HEK293 (cell line): Measurements from ENCODE around the gene DAAM2.

Source experiments
- CTCF ChIA-PET: fragments of 350-600 bp; formaldehyde crosslinking; extraction: SDS; loops from one replicate; lab custom pipeline; 2021; ENCODE audit warnings: antibody characterized with exemption; lab: Yijun Ruan, JAX
- POLR2A ChIA-PET: fragments of 300-600 bp; formaldehyde crosslinking; extraction: SDS; loops from one replicate; lab custom pipeline; 2020; ENCODE audit warnings: antibody characterized with exemption, inconsistent platforms; lab: Yijun Ruan, JAX
- H3K27ac ChIP-seq: fragments of 200-500 bp; sonication (Bioruptor generic); 2 replicates; pipeline ENCODE4 v1.5.1; 2014; ENCODE audit warnings: low read depth, low read length, control low read depth, inconsistent platforms; ENCODE audit errors: extremely low read depth
- H3K36me3 ChIP-seq, 2 experiments: fragments of 200-500 bp in 1 of 2; sonication (Bioruptor generic) in 1 of 2; 1 replicate in 1 of 2; 2 replicates in 1 of 2; pipeline ENCODE4 v1.5.1; 2014 to 2017; ENCODE audit warnings: inconsistent platforms in 2 of 2, low read length in 2 of 2; ENCODE audit not compliant: control insufficient read depth in 2 of 2, insufficient read depth in 1 of 2
- H3K4me1 ChIP-seq: fragments of 200-500 bp; sonication (Bioruptor generic); 2 replicates; pipeline ENCODE4 v1.5.1; 2014; ENCODE audit warnings: mild to moderate bottlenecking, low read length, inconsistent platforms; ENCODE audit not compliant: control insufficient read depth, insufficient read depth
- H3K4me3 ChIP-seq: 2 replicates; pipeline ENCODE4 v1.5.1; 2011; ENCODE audit warnings: low read depth, mild to moderate bottlenecking, control low read depth, low read length, moderate library complexity
- H3K9me3 ChIP-seq: fragments of 200-500 bp; sonication (Bioruptor generic); 2 replicates; pipeline ENCODE4 v1.5.1; 2014; ENCODE audit warnings: low read depth, low read length, inconsistent platforms; ENCODE audit not compliant: control insufficient read depth, insufficient read depth
- EGR2 ChIP-seq: fragments of 450-650 bp; formaldehyde crosslinking; IDR thresholded peaks from 2 replicates; pipeline ENCODE4 v1.5.1; 2016; ENCODE audit warnings: low read depth, missing biosample characterization, missing genetic modification characterization
- HIC1 ChIP-seq: fragments of 450-650 bp; formaldehyde crosslinking; IDR thresholded peaks from 2 replicates; pipeline ENCODE4 v1.5.1; 2016; ENCODE audit warnings: missing biosample characterization, missing genetic modification characterization
- SCRT1 ChIP-seq: fragments of 450-650 bp; formaldehyde crosslinking; IDR thresholded peaks from 2 replicates; pipeline ENCODE4 v1.5.1; 2016; ENCODE audit warnings: missing biosample characterization, missing genetic modification characterization, borderline replicate concordance
- SP2 ChIP-seq: fragments of 450-650 bp; formaldehyde crosslinking; IDR thresholded peaks from 2 replicates; pipeline ENCODE4 v1.5.1; 2016; ENCODE audit warnings: missing biosample characterization, missing genetic modification characterization
- ZBTB17 ChIP-seq: fragments of 450-650 bp; formaldehyde crosslinking; IDR thresholded peaks from 2 replicates; pipeline ENCODE4 v1.5.1; 2016; ENCODE audit warnings: missing biosample characterization, missing genetic modification characterization
- ZNF157 ChIP-seq: fragments of 450-650 bp; formaldehyde crosslinking; IDR thresholded peaks from 2 replicates; pipeline ENCODE4 v1.5.1; 2016; ENCODE audit warnings: missing biosample characterization, missing genetic modification characterization
- ZNF280C ChIP-seq: fragments of 450-650 bp; formaldehyde crosslinking; IDR thresholded peaks from 2 replicates; pipeline ENCODE4 v1.5.1; 2016; ENCODE audit warnings: missing biosample characterization, missing genetic modification characterization
- ZNF280D ChIP-seq: fragments of 450-650 bp; formaldehyde crosslinking; IDR thresholded peaks from 2 replicates; pipeline ENCODE4 v1.5.1; 2016; ENCODE audit warnings: missing biosample characterization, missing genetic modification characterization
- ZNF404 ChIP-seq: fragments of 450-650 bp; formaldehyde crosslinking; IDR thresholded peaks from 2 replicates; pipeline ENCODE4 v1.5.1; 2017; ENCODE audit warnings: missing biosample characterization, missing genetic modification characterization
- ZNF544 ChIP-seq: fragments of 450-650 bp; formaldehyde crosslinking; IDR thresholded peaks from 2 replicates; pipeline ENCODE4 v1.5.0; 2017; ENCODE audit warnings: missing biosample characterization, missing genetic modification characterization
- ZNF623 ChIP-seq: fragments of 450-650 bp; formaldehyde crosslinking; IDR thresholded peaks from 2 replicates; pipeline ENCODE4 v1.5.1; 2016; ENCODE audit warnings: missing biosample characterization, missing genetic modification characterization
- ZNF624 ChIP-seq: fragments of 450-650 bp; formaldehyde crosslinking; IDR thresholded peaks from 2 replicates; pipeline ENCODE4 v1.5.1; 2017; ENCODE audit warnings: missing biosample characterization, missing genetic modification characterization
- ZNF658 ChIP-seq: fragments of 450-650 bp; formaldehyde crosslinking; IDR thresholded peaks from 2 replicates; pipeline ENCODE4; 2016; ENCODE audit warnings: missing biosample characterization, missing genetic modification characterization
- ZNF777 ChIP-seq: fragments of 450-650 bp; formaldehyde crosslinking; IDR thresholded peaks from 2 replicates; pipeline ENCODE4 v1.5.1; 2017; ENCODE audit warnings: missing biosample characterization, missing genetic modification characterization, borderline replicate concordance
- ZNF791 ChIP-seq: fragments of 450-650 bp; formaldehyde crosslinking; IDR thresholded peaks from 2 replicates; pipeline ENCODE4 v1.5.1; 2016; ENCODE audit warnings: missing biosample characterization, missing genetic modification characterization
- ZSCAN5A ChIP-seq: fragments of 450-650 bp; formaldehyde crosslinking; IDR thresholded peaks from 2 replicates; pipeline ENCODE4 v1.5.1; 2016; ENCODE audit warnings: missing biosample characterization, missing genetic modification characterization
- TF ChIP-seq, protein P1 (sequence below): fragments of 450-650 bp; formaldehyde crosslinking; IDR thresholded peaks from 2 replicates; pipeline ENCODE4; 2016; ENCODE audit warnings: missing biosample characterization, missing genetic modification characterization
- TF ChIP-seq, protein P2 (sequence below): fragments of 450-650 bp; formaldehyde crosslinking; IDR thresholded peaks from 2 replicates; pipeline ENCODE4 v1.5.1; 2017; ENCODE audit warnings: missing biosample characterization, missing genetic modification characterization
- TF ChIP-seq, protein P3 (sequence below): fragments of 450-650 bp; formaldehyde crosslinking; IDR thresholded peaks from 2 replicates; pipeline ENCODE4 v1.5.1; 2016; ENCODE audit warnings: missing biosample characterization, missing genetic modification characterization, borderline replicate concordance
- TF ChIP-seq, protein P4 (sequence below): fragments of 450-650 bp; formaldehyde crosslinking; IDR thresholded peaks from 2 replicates; pipeline ENCODE4 v1.5.1; 2016; ENCODE audit warnings: missing biosample characterization, missing genetic modification characterization

DAAM2 gene

DNA sequence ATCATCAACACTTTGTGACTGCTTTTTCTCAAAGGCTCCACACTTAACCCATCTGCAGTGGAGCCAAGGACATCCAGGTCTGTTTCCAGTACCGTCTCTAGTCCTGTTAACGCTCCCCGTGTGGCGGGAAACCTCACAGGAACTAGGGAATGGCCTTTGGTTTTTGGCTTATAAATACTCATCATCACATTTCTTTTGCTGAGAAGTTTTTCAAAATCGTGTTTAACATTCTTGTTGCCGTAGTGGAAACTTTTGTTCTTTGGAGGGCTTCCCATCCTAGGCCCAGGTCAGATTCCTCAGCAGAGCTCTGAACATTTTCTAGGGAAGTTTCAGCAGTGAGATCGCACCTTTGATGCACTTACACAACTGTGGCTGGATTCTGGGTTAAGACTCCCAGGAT lies 24.6 kb downstream of the DAAM2 start (continued):
- TF ChIP-seq ZNF280D (tag by site-specific recombination) (no peak), ZSCAN5A (tag by site-specific recombination) (no peak), ZNF658 (no peak), ZNF623 (tag by site-specific recombination) (no peak), SP2 (tag by site-specific recombination) (no peak), ZNF624 (tag by site-specific recombination) (no peak)
- TF ChIP-seq, protein P1, sequence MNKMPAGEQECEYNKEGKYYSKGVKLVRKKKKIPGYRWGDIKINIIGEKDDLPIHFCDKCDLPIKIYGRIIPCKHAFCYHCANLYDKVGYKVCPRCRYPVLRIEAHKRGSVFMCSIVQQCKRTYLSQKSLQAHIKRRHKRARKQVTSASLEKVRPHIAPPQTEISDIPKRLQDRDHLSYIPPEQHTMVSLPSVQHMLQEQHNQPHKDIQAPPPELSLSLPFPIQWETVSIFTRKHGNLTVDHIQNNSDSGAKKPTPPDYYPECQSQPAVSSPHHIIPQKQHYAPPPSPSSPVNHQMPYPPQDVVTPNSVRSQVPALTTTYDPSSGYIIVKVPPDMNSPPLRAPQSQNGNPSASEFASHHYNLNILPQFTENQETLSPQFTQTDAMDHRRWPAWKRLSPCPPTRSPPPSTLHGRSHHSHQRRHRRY = no peak
- TF ChIP-seq, protein P2, sequence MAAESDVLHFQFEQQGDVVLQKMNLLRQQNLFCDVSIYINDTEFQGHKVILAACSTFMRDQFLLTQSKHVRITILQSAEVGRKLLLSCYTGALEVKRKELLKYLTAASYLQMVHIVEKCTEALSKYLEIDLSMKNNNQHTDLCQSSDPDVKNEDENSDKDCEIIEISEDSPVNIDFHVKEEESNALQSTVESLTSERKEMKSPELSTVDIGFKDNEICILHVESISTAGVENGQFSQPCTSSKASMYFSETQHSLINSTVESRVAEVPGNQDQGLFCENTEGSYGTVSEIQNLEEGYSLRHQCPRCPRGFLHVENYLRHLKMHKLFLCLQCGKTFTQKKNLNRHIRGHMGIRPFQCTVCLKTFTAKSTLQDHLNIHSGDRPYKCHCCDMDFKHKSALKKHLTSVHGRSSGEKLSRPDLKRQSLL (tag by site-specific recombination) = no peak
- TF ChIP-seq, protein P3, sequence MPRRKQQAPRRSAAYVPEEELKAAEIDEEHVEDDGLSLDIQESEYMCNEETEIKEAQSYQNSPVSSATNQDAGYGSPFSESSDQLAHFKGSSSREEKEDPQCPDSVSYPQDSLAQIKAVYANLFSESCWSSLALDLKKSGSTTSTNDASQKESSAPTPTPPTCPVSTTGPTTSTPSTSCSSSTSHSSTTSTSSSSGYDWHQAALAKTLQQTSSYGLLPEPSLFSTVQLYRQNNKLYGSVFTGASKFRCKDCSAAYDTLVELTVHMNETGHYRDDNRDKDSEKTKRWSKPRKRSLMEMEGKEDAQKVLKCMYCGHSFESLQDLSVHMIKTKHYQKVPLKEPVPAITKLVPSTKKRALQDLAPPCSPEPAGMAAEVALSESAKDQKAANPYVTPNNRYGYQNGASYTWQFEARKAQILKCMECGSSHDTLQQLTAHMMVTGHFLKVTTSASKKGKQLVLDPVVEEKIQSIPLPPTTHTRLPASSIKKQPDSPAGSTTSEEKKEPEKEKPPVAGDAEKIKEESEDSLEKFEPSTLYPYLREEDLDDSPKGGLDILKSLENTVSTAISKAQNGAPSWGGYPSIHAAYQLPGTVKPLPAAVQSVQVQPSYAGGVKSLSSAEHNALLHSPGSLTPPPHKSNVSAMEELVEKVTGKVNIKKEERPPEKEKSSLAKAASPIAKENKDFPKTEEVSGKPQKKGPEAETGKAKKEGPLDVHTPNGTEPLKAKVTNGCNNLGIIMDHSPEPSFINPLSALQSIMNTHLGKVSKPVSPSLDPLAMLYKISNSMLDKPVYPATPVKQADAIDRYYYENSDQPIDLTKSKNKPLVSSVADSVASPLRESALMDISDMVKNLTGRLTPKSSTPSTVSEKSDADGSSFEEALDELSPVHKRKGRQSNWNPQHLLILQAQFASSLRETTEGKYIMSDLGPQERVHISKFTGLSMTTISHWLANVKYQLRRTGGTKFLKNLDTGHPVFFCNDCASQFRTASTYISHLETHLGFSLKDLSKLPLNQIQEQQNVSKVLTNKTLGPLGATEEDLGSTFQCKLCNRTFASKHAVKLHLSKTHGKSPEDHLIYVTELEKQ = no peak
- TF ChIP-seq, all 188 proteins: peak for 0

DNA sequence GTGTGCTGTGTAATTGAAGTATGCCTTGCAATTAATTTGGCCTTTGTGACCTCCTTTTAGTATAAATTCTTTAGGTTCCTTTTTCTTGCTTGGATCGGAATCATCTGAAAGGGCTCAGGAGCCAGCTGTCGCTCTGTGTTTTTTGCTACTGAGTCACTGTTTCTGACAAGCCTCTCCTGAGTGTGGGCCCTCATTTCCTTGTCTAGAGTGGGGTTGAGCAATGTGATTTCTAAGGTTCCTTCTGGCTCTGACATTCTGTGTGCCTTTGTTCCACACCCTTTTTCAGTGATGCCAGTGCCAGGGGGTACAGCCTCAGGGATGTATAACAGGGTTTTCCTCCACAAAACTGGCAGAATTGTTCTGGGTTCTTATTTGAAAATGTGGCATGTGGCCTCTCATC lies 26.5 kb downstream of the DAAM2 start:
- H3K4me3 ChIP-seq = no peak overlapping the region
- H3K27ac ChIP-seq = no peak overlapping the region
- H3K9me3 ChIP-seq = no peaks in the 10 kb centered on the region
- POLR2A ChIA-PET = no interaction called here
- no peaks in the 10 kb centered on the region; the same call in 1 of the 2 replicates for H3K4me1 ChIP-seq
- peaks cover 0 to 12% of the 10 kb centered on the region in 2 experiments; a peak in 1 of 3 replicates for H3K36me3 ChIP-seq
- CTCF ChIA-PET = no interaction called here
- TF ChIP-seq, protein P4, sequence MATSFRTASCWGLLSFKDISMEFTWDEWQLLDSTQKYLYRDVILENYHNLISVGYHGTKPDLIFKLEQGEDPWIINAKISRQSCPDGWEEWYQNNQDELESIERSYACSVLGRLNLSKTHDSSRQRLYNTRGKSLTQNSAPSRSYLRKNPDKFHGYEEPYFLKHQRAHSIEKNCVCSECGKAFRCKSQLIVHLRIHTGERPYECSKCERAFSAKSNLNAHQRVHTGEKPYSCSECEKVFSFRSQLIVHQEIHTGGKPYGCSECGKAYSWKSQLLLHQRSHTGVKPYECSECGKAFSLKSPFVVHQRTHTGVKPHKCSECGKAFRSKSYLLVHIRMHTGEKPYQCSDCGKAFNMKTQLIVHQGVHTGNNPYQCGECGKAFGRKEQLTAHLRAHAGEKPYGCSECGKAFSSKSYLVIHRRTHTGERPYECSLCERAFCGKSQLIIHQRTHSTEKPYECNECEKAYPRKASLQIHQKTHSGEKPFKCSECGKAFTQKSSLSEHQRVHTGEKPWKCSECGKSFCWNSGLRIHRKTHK (tag by site-specific recombination) = no peak
- TF ChIP-seq ZNF404 (no peak), ZNF157 (tag by site-specific recombination) (no peak), ZNF777 (tag by site-specific recombination) (no peak), ZNF791 (tag by site-specific recombination) (no peak), HIC1 (tag by site-specific recombination) (no peak), ZNF280C (tag by site-specific recombination) (no peak), SCRT1 (tag by site-specific recombination) (no peak), EGR2 (tag by site-specific recombination) (no peak), ZBTB17 (tag by site-specific recombination) (no peak), ZNF544 (no peak)
